ENCODE data around the gene HSPBAP1.

The HSPBAP1 gene

DNA sequence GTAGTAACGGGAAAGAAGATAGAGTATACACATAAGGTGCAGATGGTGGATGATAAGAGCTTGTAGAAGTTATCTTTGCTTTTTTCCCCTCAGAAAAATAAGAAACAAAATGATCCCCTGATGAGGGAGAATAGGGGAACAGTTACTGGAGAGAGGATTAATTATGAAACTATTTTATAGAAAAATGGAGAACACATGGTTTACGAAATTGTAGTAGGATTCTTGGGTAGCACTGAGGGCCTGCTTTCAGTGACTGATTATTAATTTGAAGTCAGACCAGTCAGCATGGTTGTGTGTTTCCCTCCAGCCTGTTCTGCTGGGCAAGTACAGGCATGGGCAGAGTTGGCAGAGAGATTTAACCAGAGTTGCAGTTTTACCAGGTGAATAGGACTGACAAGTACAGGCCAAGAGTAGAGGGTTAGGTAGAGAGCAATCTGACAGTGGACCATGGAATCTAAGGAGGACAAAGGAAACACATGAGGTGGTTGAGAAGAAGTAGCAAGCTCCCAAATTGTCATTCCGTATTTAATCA lies 7.1 kb upstream of the HSPBAP1 start:
- no peak for DNase-seq (ENCODE audit: insufficient read length)
- TF ChIP-seq POLR2A (IDR thresholded peaks at IDR 0.05; ENCODE audit: low read depth, low read length) (no peak), POLR2AphosphoS5 (IDR thresholded peaks at IDR 0.05; ENCODE audit: low read depth, low read length) (no peak), TAF1 (IDR thresholded peaks at IDR 0.05; ENCODE audit: borderline replicate concordance, low read depth, low read length) (no peak)
- no peak for FAIRE-seq

- DNase-seq (ENCODE audit: insufficient read length) (no peak), FAIRE-seq (no peak)
- TF ChIP-seq POLR2AphosphoS5 (IDR thresholded peaks at IDR 0.05; ENCODE audit: low read depth, low read length) (no peak), POLR2A (IDR thresholded peaks at IDR 0.05; ENCODE audit: low read depth, low read length) (no peak), TAF1 (IDR thresholded peaks at IDR 0.05; ENCODE audit: borderline replicate concordance, low read depth, low read length) (no peak)
These were observed 6.4 kb upstream of the HSPBAP1 start for GRCh38 chr3:122800031-122800430.

DNA sequence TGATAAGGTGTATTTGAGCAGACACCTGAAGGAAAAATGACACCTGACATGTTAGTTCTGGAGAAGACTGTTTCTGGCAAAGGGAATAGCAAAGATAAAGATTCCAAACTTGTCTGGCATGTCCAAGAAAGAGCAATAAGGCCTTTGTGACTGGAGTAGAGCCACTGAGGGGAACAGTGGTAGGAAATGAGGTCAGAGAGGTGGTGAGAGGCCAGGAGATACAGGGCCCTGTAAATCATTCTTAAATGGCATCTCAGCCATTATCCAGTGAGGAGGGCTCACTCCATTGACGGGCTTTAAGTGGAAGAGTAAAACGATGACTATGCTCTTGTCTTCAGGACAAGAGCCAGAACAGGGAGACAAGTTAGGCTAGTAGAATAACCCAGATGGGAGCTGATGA lies 5.7 kb upstream of the HSPBAP1 start:
- FAIRE-seq (no peak), DNase-seq (ENCODE audit: insufficient read length) (no peak)
- TF ChIP-seq POLR2A (IDR thresholded peaks at IDR 0.05; ENCODE audit: low read depth, low read length) (no peak), POLR2AphosphoS5 (IDR thresholded peaks at IDR 0.05; ENCODE audit: low read depth, low read length) (no peak), TAF1 (IDR thresholded peaks at IDR 0.05; ENCODE audit: borderline replicate concordance, low read depth, low read length) (no peak)

DNA sequence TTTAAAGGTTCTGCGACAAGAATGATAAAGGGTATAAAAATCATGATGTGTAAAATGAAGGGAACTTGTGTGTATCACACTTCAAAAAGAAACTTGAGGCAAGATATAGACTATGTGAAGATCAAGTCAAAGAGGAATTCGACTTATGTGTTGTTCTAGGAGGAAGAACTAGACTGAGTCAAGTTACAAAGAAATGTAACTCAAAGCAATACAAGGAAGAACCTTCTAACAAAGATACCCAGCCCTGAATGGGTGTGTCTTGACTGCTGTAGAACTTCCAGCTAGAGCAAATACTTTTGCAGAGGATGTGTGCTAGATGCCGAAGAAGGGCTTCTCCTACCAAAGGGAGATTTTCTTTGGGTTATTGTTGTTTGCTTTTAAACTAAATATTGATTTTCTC lies 3.7 kb upstream of the HSPBAP1 start:
- TF ChIP-seq TAF1 (IDR thresholded peaks at IDR 0.05; ENCODE audit: borderline replicate concordance, low read depth, low read length): no peak
- FAIRE-seq: no peak
- no peak for DNase-seq (ENCODE audit: insufficient read length)

- FAIRE-seq: no peak
These were observed 2.1 kb upstream of the HSPBAP1 start for GRCh38 chr3:122795674-122796195.

GRCh38 chr3:122794779-122795673 lies 1.4 kb upstream of the HSPBAP1 start, which contains the start of gene SLC49A4:
SLC49A4 (plus strand) TSS chr3:122795069; CDS start chr3:122795193, 124 bp downstream.
- DNase-seq (ENCODE audit: insufficient read length) (peak; percentile 83), FAIRE-seq (peak; percentile 88)
- TF ChIP-seq POLR2AphosphoS5 (IDR thresholded peaks at IDR 0.05; ENCODE audit: low read depth, low read length) (no peak), POLR2A (IDR thresholded peaks at IDR 0.05; ENCODE audit: low read depth, low read length) (peak; percentile 68; the same call in 1 of the 2 replicates)

More at GRCh38 chr3:122795674-122796195, 2.1 kb upstream of the HSPBAP1 start:
- DNase-seq (ENCODE audit: insufficient read length): no peak
- TF ChIP-seq POLR2AphosphoS5 (IDR thresholded peaks at IDR 0.05; ENCODE audit: low read depth, low read length) (no peak), POLR2A (IDR thresholded peaks at IDR 0.05; ENCODE audit: low read depth, low read length) (no peak), TAF1 (IDR thresholded peaks at IDR 0.05; ENCODE audit: borderline replicate concordance, low read depth, low read length) (no peak)

- no peak for DNase-seq (ENCODE audit: insufficient read length)
- TF ChIP-seq POLR2A (IDR thresholded peaks at IDR 0.05; ENCODE audit: low read depth, low read length): no peak
- no peak for TF ChIP-seq TAF1 (IDR thresholded peaks at IDR 0.05; ENCODE audit: borderline replicate concordance, low read depth, low read length)
- no peak for TF ChIP-seq POLR2AphosphoS5 (IDR thresholded peaks at IDR 0.05; ENCODE audit: low read depth, low read length)
- FAIRE-seq: peak; percentile 9
These were observed 800 bp upstream of the HSPBAP1 start for GRCh38 chr3:122794483-122794778.

DNA sequence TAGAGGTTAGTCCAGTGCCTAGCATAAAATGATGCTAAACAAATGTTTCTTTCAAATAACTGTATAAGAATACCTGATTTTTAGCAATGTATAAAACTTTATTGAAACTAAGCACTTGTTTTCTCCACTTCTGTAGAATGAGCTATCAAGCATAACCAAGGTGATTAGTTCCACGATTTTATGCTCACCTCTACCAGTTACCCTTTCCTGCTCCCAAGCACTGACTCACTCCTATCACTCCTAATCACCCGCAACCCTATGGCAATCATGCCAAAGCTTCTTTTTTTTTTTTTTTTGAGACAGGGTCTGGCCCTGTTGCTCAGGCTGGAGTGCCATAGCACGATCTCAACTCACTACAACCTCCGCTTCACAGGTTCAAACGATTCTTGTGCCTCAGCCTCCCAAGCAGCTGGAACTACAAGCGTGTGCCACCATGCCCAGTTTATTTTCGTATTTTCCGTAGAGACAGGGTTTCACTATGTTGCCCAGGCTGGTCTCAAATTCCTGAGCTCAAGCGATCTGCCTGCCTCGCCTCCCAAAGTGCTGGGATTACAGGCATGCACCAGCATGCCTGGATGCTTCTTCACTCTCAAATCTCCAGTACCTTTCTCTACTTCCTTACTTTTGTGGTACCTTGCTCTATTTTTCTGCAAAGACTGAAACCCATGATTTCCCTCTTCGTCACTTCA lies 3.9 kb downstream of the HSPBAP1 start:
- no peak for TF ChIP-seq POLR2AphosphoS5 (IDR thresholded peaks at IDR 0.05; ENCODE audit: low read depth, low read length)
- TF ChIP-seq TAF1 (IDR thresholded peaks at IDR 0.05; ENCODE audit: borderline replicate concordance, low read depth, low read length): no peak
- TF ChIP-seq POLR2A (IDR thresholded peaks at IDR 0.05; ENCODE audit: low read depth, low read length): no peak
- FAIRE-seq (no peak), DNase-seq (ENCODE audit: insufficient read length) (no peak)

GRCh38 chr3:122787872-122788271 lies 5.8 kb downstream of the HSPBAP1 start:
- TF ChIP-seq TAF1 (IDR thresholded peaks at IDR 0.05; ENCODE audit: borderline replicate concordance, low read depth, low read length) (no peak), POLR2A (IDR thresholded peaks at IDR 0.05; ENCODE audit: low read depth, low read length) (no peak), POLR2AphosphoS5 (IDR thresholded peaks at IDR 0.05; ENCODE audit: low read depth, low read length) (no peak)
- FAIRE-seq (peak; percentile 57), DNase-seq (ENCODE audit: insufficient read length) (no peak)

GRCh38 chr3:122786066-122786465 lies 7.6 kb downstream of the HSPBAP1 start:
- TF ChIP-seq POLR2AphosphoS5 (IDR thresholded peaks at IDR 0.05; ENCODE audit: low read depth, low read length): no peak
- TF ChIP-seq TAF1 (IDR thresholded peaks at IDR 0.05; ENCODE audit: borderline replicate concordance, low read depth, low read length): no peak
- no peak for TF ChIP-seq POLR2A (IDR thresholded peaks at IDR 0.05; ENCODE audit: low read depth, low read length)
- DNase-seq (ENCODE audit: insufficient read length) (no peak), FAIRE-seq (no peak)

DNA sequence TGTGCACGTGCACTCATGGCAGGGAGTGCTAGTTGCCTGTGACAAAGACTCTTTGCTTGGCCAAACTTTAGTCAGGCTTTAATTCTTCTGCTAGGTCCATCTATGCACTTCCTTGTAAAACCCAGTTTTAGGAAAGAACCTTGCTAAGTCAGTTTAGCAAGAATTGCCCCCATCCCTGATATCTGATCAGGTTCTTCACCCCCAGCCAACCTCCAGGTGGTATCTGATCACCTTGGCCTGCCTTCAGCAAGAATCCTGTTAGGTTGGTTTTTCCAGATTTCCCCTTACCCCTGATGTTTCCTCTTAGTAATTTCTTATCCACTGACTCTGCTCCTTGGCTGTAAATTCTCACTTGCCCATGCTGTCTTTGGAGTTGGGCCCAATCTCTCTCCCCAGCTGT lies 8.4 kb downstream of the HSPBAP1 start:
- FAIRE-seq (no peak), DNase-seq (ENCODE audit: insufficient read length) (no peak)

More for the DNA sequence above, 8.4 kb downstream of the HSPBAP1 start:
- no peak for TF ChIP-seq POLR2A (IDR thresholded peaks at IDR 0.05; ENCODE audit: low read depth, low read length)
- TF ChIP-seq TAF1 (IDR thresholded peaks at IDR 0.05; ENCODE audit: borderline replicate concordance, low read depth, low read length): no peak
- no peak for TF ChIP-seq POLR2AphosphoS5 (IDR thresholded peaks at IDR 0.05; ENCODE audit: low read depth, low read length)
